Thoracic aorta (tissue), 2 donors: ENCODE results near the gene FOXG1. TPM values are rescaled to one million over a fixed set of nuclear protein-coding genes. Genes with fewer than 3 reads are reported as not detected.

ENCODE experiments used
- ATAC-seq: fragments of 150-250 bp; one replicate; pipeline ENCODE4 v1.8.0; 2017; ENCODE audit warnings: low read depth; ENCODE audit not compliant: insufficient number of reproducible peaks, low FRiP score
- DNase-seq: peaks from one replicate; pipeline ENCODE4 v3.0.0-alpha.2; 2020; ENCODE audit warnings: low spot score
- H3K27ac ChIP-seq, 2 donors: fragments of 200-600 bp; sonication (generic); 1 replicate in 1 of 2; 2 replicates in 1 of 2; pipeline ENCODE4 v1.5.1; 2016; ENCODE audit warnings: mild to moderate bottlenecking in 2 of 2, moderate library complexity in 2 of 2
- H3K27me3 ChIP-seq: fragments of 200-600 bp; sonication (generic); replicated peaks from 2 replicates; pipeline ENCODE4 v1.6.0; 2016; ENCODE audit warnings: mild to moderate bottlenecking; ENCODE audit not compliant: insufficient read depth
- H3K36me3 ChIP-seq: fragments of 200-600 bp; sonication (generic); one replicate; pipeline ENCODE4 v1.5.1; 2016
- H3K4me1 ChIP-seq, 2 donors: fragments of 200-600 bp; sonication (generic); 1 replicate in 1 of 2; 2 replicates in 1 of 2; pipeline versions ENCODE4 v1.5.1 to v1.6.0; 2016; ENCODE audit warnings: low read depth in 2 of 2, mild to moderate bottlenecking in 1 of 2; ENCODE audit not compliant: control insufficient read depth in 1 of 2
- H3K4me3 ChIP-seq: fragments of 200-600 bp; sonication (generic); 2 replicates; pipeline ENCODE4 v1.5.1; 2016; ENCODE audit warnings: mild to moderate bottlenecking
- H3K9me3 ChIP-seq: fragments of 200-600 bp; sonication (generic); 2 replicates; pipeline ENCODE4 v1.5.1; 2016
- total RNA-seq, 2 donors: library from RNA; depleted of rRNA; stranded (reverse); fragments of >200 nt; gene quantifications; one replicate each; pipeline versions ENCODE4 v1.1.0 to v1.2.3, GENCODE V29; 2016
- TF ChIP-seq, protein P1 (sequence below): fragments of 200-600 bp; sonication (generic); IDR thresholded peaks from one replicate; pipeline ENCODE4 v1.5.1; 2019; ENCODE audit warnings: antibody characterized with exemption

The FOXG1 gene
- total RNA-seq, 2 donors from 2014 or later, result 0.28 TPM; not detected in 1

DNA sequence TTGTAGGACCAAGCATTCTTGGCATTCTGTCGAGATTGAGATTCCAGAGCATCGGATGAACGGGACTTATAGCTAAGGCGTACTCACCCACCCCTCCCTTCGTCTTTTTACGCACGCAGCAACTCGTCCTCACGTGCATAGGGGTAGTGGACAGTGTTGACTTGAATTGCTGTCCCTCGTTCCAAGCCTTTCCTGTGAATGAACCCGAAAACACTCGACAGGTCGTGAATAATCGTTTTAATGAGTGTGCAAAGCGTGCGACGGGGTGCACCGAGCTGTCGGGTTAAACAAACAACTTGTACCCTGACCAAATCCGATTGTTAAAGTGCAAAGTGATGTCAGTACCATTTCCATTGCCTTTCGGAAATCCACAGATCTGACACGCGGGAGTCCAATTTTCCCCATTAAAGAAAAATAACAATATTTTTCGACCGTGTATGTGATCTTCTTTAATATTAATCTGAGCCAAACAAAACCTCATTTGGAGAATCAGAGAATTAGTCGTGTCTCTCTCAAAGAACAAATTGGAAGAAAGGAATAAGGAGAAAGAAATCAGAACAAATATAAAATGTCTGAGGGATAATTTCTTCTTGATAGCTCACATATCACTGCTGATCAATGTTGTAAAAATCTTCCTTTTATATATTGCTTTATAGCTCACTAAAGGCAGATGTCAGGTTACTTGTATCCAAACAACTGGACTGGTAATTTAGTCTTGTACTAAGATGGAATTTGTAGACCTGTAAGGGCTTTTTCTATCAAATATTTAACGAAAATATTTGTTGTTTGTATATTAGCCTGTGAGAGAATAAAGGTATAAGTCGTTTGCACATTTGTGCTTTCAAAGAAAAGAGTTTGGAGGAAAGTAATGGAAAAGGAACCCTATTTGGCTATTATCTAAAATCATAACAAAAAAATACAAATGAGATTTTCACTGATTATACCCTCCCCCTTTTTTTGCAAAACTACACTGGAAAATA, 11.8 kb downstream of the FOXG1 start:
- peaks cover 6% of the 10 kb centered on the region for H3K27me3 ChIP-seq
- no peak overlapping the region for H3K27ac ChIP-seq
- H3K4me3 ChIP-seq, result no peak overlapping the region
- no peak for DNase-seq
- no peaks in the 10 kb centered on the region for H3K9me3 ChIP-seq
- H3K4me1 ChIP-seq, result no peaks in the 10 kb centered on the region
- no peaks in the 10 kb centered on the region for H3K36me3 ChIP-seq
- no peak for ATAC-seq
- TF ChIP-seq, protein P1, sequence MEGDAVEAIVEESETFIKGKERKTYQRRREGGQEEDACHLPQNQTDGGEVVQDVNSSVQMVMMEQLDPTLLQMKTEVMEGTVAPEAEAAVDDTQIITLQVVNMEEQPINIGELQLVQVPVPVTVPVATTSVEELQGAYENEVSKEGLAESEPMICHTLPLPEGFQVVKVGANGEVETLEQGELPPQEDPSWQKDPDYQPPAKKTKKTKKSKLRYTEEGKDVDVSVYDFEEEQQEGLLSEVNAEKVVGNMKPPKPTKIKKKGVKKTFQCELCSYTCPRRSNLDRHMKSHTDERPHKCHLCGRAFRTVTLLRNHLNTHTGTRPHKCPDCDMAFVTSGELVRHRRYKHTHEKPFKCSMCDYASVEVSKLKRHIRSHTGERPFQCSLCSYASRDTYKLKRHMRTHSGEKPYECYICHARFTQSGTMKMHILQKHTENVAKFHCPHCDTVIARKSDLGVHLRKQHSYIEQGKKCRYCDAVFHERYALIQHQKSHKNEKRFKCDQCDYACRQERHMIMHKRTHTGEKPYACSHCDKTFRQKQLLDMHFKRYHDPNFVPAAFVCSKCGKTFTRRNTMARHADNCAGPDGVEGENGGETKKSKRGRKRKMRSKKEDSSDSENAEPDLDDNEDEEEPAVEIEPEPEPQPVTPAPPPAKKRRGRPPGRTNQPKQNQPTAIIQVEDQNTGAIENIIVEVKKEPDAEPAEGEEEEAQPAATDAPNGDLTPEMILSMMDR, result no peak

DNA sequence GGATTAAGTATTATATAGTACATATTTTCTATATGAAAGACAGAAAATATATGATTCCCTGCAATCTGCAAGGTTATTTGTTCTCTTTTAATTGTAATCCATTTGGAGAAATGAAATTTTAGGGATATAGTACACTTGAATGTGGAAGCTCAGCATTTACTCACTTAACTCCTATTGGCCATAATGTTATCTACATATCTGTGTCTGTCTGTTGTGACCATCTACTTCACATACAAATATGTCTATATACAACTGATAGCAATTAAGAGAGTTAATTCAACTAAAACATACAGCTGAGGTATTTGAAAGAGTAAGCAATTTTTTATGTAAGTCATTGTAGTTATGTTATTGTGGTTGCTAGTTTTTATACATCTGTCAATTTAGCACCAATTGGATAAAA, 12.9 kb downstream of the FOXG1 start:
- H3K36me3 ChIP-seq, result no peaks in the 10 kb centered on the region
- H3K27ac ChIP-seq, result no peak overlapping the region
- TF ChIP-seq, protein P1, result no peak
- H3K9me3 ChIP-seq, result no peaks in the 10 kb centered on the region
- ATAC-seq (no peak), DNase-seq (no peak)
- H3K4me1 ChIP-seq, result no peaks in the 10 kb centered on the region
- H3K27me3 ChIP-seq, result peaks cover 6% of the 10 kb centered on the region
- no peak overlapping the region for H3K4me3 ChIP-seq

DNA sequence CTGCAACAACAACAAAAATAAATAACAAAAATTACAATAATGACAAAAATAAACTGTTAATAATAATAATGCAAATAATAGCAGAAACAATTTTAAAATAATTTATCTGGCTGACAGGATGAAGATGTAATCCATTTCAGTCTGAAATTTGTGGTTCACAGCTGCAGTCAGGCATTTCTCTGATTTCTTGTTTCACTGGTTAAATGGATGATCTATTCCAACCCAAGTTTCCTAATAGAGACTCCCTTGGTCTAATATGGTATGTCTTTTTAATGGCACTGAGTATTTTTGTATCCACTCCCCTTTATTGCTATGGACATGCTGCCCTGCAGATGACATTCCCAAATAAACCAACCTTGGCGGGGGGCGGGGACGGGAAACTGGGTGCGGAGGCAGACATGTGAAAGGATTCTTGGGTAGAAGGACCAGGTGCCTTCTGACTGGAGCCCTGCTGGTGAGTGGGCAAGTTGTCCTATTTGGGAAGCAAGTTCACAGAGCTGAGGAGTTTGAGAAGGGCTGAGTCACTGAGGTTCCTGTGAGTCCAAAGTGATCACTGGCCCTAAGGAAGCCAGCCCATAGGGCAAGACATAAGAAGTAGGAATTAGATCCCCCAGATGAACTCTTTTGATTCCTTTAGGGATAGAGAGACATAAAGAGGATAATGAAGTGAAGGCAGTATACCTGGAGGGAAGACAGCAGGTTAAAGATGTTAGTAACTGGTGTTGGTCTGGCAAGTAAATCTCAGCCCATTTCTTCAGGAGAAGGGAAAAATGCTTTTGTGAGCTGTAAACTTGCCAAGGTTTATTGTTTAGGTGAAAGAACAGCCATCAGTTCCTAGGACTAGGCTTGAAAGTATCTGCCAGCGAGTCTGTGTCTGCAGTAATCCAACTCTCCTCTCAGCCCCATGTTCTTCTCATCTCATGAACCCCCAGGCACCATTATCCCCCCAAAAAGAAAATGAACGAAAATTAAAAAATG, 14.5 kb downstream of the FOXG1 start:
- Histone ChIP-seq H3K36me3 (no peaks in the 10 kb centered on the region), H3K4me3 (no peak overlapping the region), H3K27me3 (peaks cover under 1% of the 10 kb centered on the region), H3K27ac (no peak overlapping the region), H3K4me1 (peaks cover 5 to 11% of the 10 kb centered on the region in 2 donors), H3K9me3 (no peaks in the 10 kb centered on the region)
- ATAC-seq (no peak), DNase-seq (no peak)
- TF ChIP-seq, protein P1, result no peak

DNA sequence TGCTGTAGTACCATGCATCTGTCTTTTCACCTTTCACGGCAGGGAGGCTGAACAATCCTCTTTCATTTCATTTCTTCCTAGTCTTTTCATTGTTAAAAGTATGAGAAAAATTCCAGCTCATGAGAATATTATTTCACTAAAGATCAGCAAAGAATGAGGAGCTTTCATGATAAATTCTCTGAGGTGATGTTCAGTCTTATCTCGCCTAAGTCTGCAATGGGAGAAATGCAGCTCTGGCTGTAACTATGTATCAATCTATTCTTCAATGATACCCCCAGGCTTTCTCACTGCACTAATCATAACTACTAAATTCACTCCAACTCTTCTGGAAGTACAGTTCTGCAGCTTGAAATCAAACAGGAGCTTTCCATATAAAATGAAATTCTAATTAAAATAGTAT, 15.7 kb downstream of the FOXG1 start:
- Histone ChIP-seq H3K36me3 (no peaks in the 10 kb centered on the region), H3K4me3 (no peak overlapping the region), H3K27me3 (no peaks in the 10 kb centered on the region), H3K27ac (no peak overlapping the region), H3K4me1 (peaks cover 5 to 11% of the 10 kb centered on the region in 2 donors), H3K9me3 (no peaks in the 10 kb centered on the region)
- ATAC-seq, result no peak
- DNase-seq, result no peak
- TF ChIP-seq, protein P1, result no peak

DNA sequence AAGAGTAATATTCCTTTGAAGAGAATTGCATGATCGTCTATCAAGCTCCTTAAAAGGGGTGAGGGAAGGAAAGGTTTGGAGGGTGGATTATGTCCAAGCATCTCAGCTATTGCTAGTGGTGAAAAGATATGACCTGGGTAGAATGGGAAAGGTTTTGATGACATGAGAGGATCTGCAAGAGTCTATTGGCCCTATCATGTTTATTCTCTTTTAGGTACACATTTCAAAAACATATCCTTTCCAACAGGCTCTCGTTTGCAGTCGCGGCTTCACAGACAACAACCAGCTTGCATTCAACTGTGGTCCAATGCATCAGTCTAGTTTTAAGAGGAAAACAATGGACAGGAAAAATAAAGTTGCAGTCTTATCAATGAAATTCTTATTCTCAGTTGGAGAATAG, 17.1 kb downstream of the FOXG1 start:
- Histone ChIP-seq H3K36me3 (no peaks in the 10 kb centered on the region), H3K27me3 (no peaks in the 10 kb centered on the region), H3K4me1 (peaks cover 5 to 11% of the 10 kb centered on the region in 2 donors), H3K4me3 (no peak overlapping the region), H3K9me3 (no peaks in the 10 kb centered on the region), H3K27ac (no peak overlapping the region)
- ATAC-seq (no peak), DNase-seq (no peak)
- TF ChIP-seq, protein P1, result no peak
